Spinal cord (tissue), 10 donors: ENCODE results near the gene CLEC18C. TPM values are rescaled to one million over a fixed set of nuclear protein-coding genes. Genes with fewer than 3 reads are reported as not detected.
"Not testable (repeated sequence)": the region's sequence is repeated elsewhere in the genome, so short reads cannot be mapped to it uniquely, and the experiment has no call there.

Experiments used
- DNase-seq, 6 donors: peaks; one replicate each; pipeline versions ENCODE4 v3.0.0 to v3.0.0-alpha.2; 2013 to 2015; ENCODE audit warnings: low spot score in 6 of 6, low read depth in 4 of 6
- H3K27ac ChIP-seq: one replicate; pipeline ENCODE4 v1.5.1; 2013; ENCODE audit warnings: low read depth, low read length, control low read depth
- H3K27me3 ChIP-seq: one replicate; pipeline ENCODE4 v1.6.1; 2013; ENCODE audit warnings: low read length; ENCODE audit not compliant: control insufficient read depth, insufficient read depth
- H3K36me3 ChIP-seq: one replicate; pipeline ENCODE4 v1.6.1; 2013; ENCODE audit warnings: low read length; ENCODE audit not compliant: control insufficient read depth, insufficient read depth
- H3K4me1 ChIP-seq: one replicate; pipeline ENCODE4 v1.6.1; 2013; ENCODE audit warnings: low read length; ENCODE audit not compliant: control insufficient read depth, insufficient read depth
- H3K4me3 ChIP-seq: one replicate; pipeline ENCODE4 v1.5.1; 2013; ENCODE audit warnings: low read depth, low read length, control low read depth
- H3K9me3 ChIP-seq: one replicate; pipeline ENCODE4 v1.6.1; 2013; ENCODE audit warnings: low read length; ENCODE audit not compliant: control insufficient read depth, insufficient read depth
- WGBS: methylation state at CpG from one replicate; pipeline ENCODE4 v1.1.5; 2013; ENCODE audit warnings: missing lambda C conversion rate; ENCODE audit not compliant: insufficient coverage; 5-methylcytosine and 5-hydroxymethylcytosine counted together
- polyA plus RNA-seq, 2 donors: library from polyadenylated mRNA; unstranded; fragments of 120-200 nt; gene quantifications; one replicate each; pipeline ENCODE4 v1.2.1, GENCODE V29; 2013; ENCODE audit not compliant: insufficient read length in 2 of 2
- small RNA-seq: library from RNA; depleted of rRNA; stranded (forward); fragments of <200 nt; gene quantifications from one replicate; pipeline ENCODE3, GENCODE V24; 2014; ENCODE audit warnings: low replicate concordance
- total RNA-seq, 2 donors: library from RNA; depleted of rRNA in 1 of 2; stranded (reverse); fragments of 120-200 nt in 1 of 2; fragments of >200 nt in 1 of 2; gene quantifications; one replicate each; pipeline versions ENCODE4 v1.2.3 to v1.2.4, GENCODE V29; 2013 to 2014
- donor health status: healthy.

CLEC18C gene
- total and polyA plus RNA-seq, 4 donors = 0.20 to 2.2 (median 0.82) TPM

- not testable (repeated sequence) for H3K27me3 ChIP-seq, H3K4me3 ChIP-seq, DNase-seq, H3K9me3 ChIP-seq, H3K27ac ChIP-seq, H3K4me1 ChIP-seq
- peaks cover 22% of the 10 kb centered on the region for H3K36me3 ChIP-seq
Observed at GRCh38 chr16:70226024-70226423, 52.4 kb downstream of the CLEC18C start.

- WGBS = no CpG with 5 or more reads among the region's 3 CpGs
- not testable (repeated sequence) for DNase-seq
Observed at GRCh38 chr16:70231831-70232230, 58.2 kb downstream of the CLEC18C start.

More at GRCh38 chr16:70231831-70232230, 58.2 kb downstream of the CLEC18C start:
- not testable (repeated sequence) for H3K9me3 ChIP-seq, H3K4me3 ChIP-seq, H3K4me1 ChIP-seq, H3K36me3 ChIP-seq, H3K27ac ChIP-seq, H3K27me3 ChIP-seq

Small RNA genes lying within 50 kb of the gene (small RNA-seq; reads per million reads assigned to genes)
- gene AC009060.2 = not detected

Other genes starting within 250 kb of the CLEC18C start
- gene CLEC18A, start 222.5 kb upstream of the CLEC18C start, total RNA-seq = 1 to 10 TPM; 1.1 to 1.6 TPM
- 1 to 10 TPM; 1.5 to 2.7 TPM for gene CLEC18A, start 222.5 kb upstream of the CLEC18C start, polyA plus RNA-seq
- 10 to 100 TPM; 22.0 to 22.3 TPM for gene PDPR, start 59.5 kb upstream of the CLEC18C start, total RNA-seq
- 10 to 100 TPM; 16.1 to 26.1 TPM for gene PDPR, start 59.5 kb upstream of the CLEC18C start, polyA plus RNA-seq
- gene EXOSC6, start 78.2 kb downstream of the CLEC18C start, total RNA-seq = 10 to 100 TPM; 27.3 to 58.0 TPM
- gene EXOSC6, start 78.2 kb downstream of the CLEC18C start, polyA plus RNA-seq = 10 to 100 TPM; 26.5 to 30.3 TPM
- 100 to 1,000 TPM in 1 of 2 donors, 10 to 100 TPM in 1; 75.9 to 100 TPM for gene AARS1, start 115.7 kb downstream of the CLEC18C start, total RNA-seq
- gene AARS1, start 115.7 kb downstream of the CLEC18C start, polyA plus RNA-seq = 100 to 1,000 TPM; 103 to 109 TPM
- 10 to 100 TPM; 19.6 to 30.1 TPM for gene DDX19B, start 125.4 kb downstream of the CLEC18C start, total RNA-seq
- gene DDX19B, start 125.4 kb downstream of the CLEC18C start, polyA plus RNA-seq = 10 to 100 TPM; 32.1 to 34.4 TPM
- 10 to 100 TPM; 40.4 to 56.7 TPM for gene DDX19A, start 173.1 kb downstream of the CLEC18C start, total RNA-seq
- gene DDX19A, start 173.1 kb downstream of the CLEC18C start, polyA plus RNA-seq = 10 to 100 TPM; 42.0 to 58.3 TPM